ENCODE measurements around the gene ENHO.
"Not testable (repeated sequence)": the region's sequence is repeated elsewhere in the genome, so short reads cannot be mapped to it uniquely, and the experiment has no call there.

Gene ENHO

GRCh38 chr9:34555500-34555899, 32.7 kb upstream of the ENHO start:
- no peak for DNase-seq (ENCODE audit: low read depth)

- DNase-seq (ENCODE audit: low read depth) = no peak
Observed at GRCh38 chr9:34555002-34555348, 32.2 kb upstream of the ENHO start.

GRCh38 chr9:34554211-34555001, 31.6 kb upstream of the ENHO start:
- DNase-seq (ENCODE audit: low read depth) = no peak

GRCh38 chr9:34553511-34554021, 30.8 kb upstream of the ENHO start:
- DNase-seq (ENCODE audit: low read depth) = no peak

GRCh38 chr9:34552986-34553385, 30.2 kb upstream of the ENHO start:
- DNase-seq (ENCODE audit: low read depth) = no peak

GRCh38 chr9:34552606-34552981, 29.8 kb upstream of the ENHO start:
- DNase-seq (ENCODE audit: low read depth) = no peak

GRCh38 chr9:34551751-34552605, 29.2 kb upstream of the ENHO start:
- DNase-seq (ENCODE audit: low read depth) = no peak

- DNase-seq (ENCODE audit: low read depth) = no peak
Observed at GRCh38 chr9:34550681-34551270, 28.0 kb upstream of the ENHO start.

GRCh38 chr9:34550016-34550680, 27.4 kb upstream of the ENHO start:
- no peak for DNase-seq (ENCODE audit: low read depth)

GRCh38 chr9:34549407-34549732, 26.6 kb upstream of the ENHO start:
- DNase-seq (ENCODE audit: low read depth) = no peak

- no peak for DNase-seq (ENCODE audit: low read depth)
Observed at GRCh38 chr9:34547960-34548611, 25.3 kb upstream of the ENHO start.

- no peak for DNase-seq (ENCODE audit: low read depth)
Observed at GRCh38 chr9:34546834-34547827, 24.3 kb upstream of the ENHO start.

- no peak for DNase-seq (ENCODE audit: low read depth)
Observed at GRCh38 chr9:34546102-34546833, 23.5 kb upstream of the ENHO start.

GRCh38 chr9:34545497-34545896, 22.7 kb upstream of the ENHO start:
- no peak for DNase-seq (ENCODE audit: low read depth)

GRCh38 chr9:34544035-34544434, 21.2 kb upstream of the ENHO start:
- DNase-seq (ENCODE audit: low read depth) = no peak

GRCh38 chr9:34541540-34541939, 18.8 kb upstream of the ENHO start:
- no peak for DNase-seq (ENCODE audit: low read depth)

- peak; percentile 35 for DNase-seq (ENCODE audit: low read depth)
Observed at GRCh38 chr9:34540827-34541226, 18.0 kb upstream of the ENHO start.

- DNase-seq (ENCODE audit: low read depth) = no peak
Observed at GRCh38 chr9:34536685-34537084, 13.9 kb upstream of the ENHO start.

GRCh38 chr9:34532041-34532440, 9.3 kb upstream of the ENHO start:
- DNase-seq (ENCODE audit: low read depth) = not testable (repeated sequence)

GRCh38 chr9:34526026-34526425, 3.2 kb upstream of the ENHO start:
- DNase-seq (ENCODE audit: low read depth) = no peak

All from HS-5 (cell line).